Hematopoietic multipotent progenitor cell treated with erythropoietin and hydrocortisone succinate and interleukin-3 and kit ligand, for 6 days (in vitro differentiated cells): ENCODE measurements around the gene SIGLEC15.
"Not testable (repeated sequence)": the region's sequence is repeated elsewhere in the genome, so short reads cannot be mapped to it uniquely, and the experiment has no call there.

Experiments
- DNase-seq: peaks from one replicate; pipeline ENCODE4 v3.0.0-alpha.2; 2015

Gene SIGLEC15

DNA sequence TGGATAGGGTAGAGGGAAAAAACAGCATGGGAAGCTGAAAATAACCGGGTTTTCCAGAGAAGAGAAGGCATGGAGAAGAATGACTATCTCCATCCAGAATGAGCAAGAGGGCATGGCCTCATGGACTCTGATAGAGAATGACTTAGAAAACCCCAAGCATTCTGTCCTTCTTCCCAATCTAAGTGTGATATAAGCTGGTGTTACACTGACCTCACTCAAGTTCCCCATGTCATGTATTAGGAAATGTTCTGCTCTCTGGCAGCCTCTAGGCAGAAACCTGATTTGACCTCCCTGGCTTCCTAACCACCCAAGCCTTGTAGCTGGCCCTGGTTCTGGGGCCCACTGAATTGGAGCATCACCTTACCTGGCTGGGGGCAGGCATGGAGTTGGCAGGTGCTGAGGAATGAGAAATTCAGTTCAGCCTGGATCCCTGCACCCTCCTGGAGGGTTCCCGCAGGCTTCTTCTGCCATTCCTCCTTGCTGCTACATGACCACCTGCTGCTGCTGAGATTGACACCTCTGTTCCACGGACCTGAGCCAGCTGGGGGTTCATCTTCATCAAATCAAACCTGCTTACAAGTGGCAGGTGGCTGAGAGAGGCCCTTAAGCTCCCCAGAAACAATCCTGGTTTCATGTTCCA is 5.2 kb upstream of the SIGLEC15 start:
- no peak for DNase-seq

DNA sequence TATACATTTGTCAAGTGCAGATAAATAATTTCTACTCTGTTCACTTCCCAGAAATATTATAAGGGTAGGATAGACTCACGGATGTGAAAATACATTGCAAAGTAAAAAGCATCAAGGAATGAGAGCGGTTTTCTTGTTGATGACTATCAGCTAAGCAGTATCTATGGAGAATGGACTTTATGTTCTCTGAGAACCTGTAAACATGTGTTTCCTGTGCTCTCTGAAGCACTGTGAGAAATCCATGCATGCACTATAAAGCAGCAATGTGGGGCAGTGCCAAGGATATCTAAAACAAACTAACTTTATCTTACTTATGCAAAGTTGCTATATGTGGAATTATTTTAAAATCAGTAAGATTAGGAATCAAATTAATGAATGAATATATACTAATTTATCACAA is 4.4 kb upstream of the SIGLEC15 start:
- DNase-seq: no peak

DNA sequence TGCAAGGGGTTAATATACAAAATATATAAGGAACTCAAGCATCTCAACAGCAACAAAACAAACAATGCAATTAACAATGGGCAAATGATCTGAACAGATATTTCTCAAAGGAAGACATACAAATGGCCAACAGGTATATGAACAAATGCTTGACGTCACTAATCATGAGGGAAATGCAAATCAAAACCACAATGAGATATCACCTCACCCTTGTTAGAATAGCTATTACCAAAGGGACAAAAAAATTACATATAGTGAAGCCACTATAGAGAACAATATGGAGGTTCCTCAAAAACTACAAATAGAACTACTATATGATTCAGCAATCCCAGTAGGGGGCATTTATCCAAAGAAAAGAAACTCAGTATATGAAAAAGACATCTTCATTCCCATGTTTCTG is 3.8 kb upstream of the SIGLEC15 start:
- no peak for DNase-seq

GRCh38 chr18:45826084-45826483 is 609 bp downstream of the SIGLEC15 start:
- DNase-seq: no peak

- not testable (repeated sequence) for DNase-seq
Observed at GRCh38 chr18:45826716-45827115, 1.2 kb downstream of the SIGLEC15 start.

- peak; percentile 74 for DNase-seq
Observed at GRCh38 chr18:45828917-45829811, 3.7 kb downstream of the SIGLEC15 start.

GRCh38 chr18:45829855-45830254 is 4.4 kb downstream of the SIGLEC15 start:
- DNase-seq: no peak

DNA sequence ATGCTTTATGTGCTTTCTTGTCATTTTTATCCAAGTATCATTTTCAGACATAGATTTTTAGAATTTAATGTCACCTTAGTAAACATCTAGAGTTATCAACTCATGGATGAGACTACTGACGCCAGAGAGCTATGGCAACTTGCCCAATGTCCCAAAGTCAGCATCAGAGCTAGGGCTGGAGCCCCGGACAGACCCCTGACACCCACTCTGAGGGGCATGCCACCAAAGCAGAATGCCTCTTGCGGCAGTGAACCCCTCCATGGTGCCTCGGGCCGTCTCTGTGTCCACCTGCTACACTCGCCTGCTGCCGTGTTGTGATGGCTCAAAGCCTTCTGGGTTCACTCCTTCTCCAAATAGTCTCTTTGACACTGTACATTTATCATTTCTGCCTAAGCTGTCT is 5.4 kb downstream of the SIGLEC15 start:
- DNase-seq: no peak

GRCh38 chr18:45833846-45834245 is 8.4 kb downstream of the SIGLEC15 start:
- DNase-seq: no peak

GRCh38 chr18:45834306-45834705 is 8.8 kb downstream of the SIGLEC15 start:
- DNase-seq: peak; percentile 26

GRCh38 chr18:45835057-45835636 is 9.7 kb downstream of the SIGLEC15 start:
- peak; percentile 55 for DNase-seq

GRCh38 chr18:45836242-45837205 is 11.0 kb downstream of the SIGLEC15 start:
- peak; percentile 53 for DNase-seq

GRCh38 chr18:45837283-45838070 is 12.0 kb downstream of the SIGLEC15 start:
- DNase-seq: peak; percentile 82

GRCh38 chr18:45838302-45839070 is 13.0 kb downstream of the SIGLEC15 start:
- peak; percentile 25 for DNase-seq

- DNase-seq: peak; percentile 91
Observed at GRCh38 chr18:45839414-45840395, 14.2 kb downstream of the SIGLEC15 start.

DNA sequence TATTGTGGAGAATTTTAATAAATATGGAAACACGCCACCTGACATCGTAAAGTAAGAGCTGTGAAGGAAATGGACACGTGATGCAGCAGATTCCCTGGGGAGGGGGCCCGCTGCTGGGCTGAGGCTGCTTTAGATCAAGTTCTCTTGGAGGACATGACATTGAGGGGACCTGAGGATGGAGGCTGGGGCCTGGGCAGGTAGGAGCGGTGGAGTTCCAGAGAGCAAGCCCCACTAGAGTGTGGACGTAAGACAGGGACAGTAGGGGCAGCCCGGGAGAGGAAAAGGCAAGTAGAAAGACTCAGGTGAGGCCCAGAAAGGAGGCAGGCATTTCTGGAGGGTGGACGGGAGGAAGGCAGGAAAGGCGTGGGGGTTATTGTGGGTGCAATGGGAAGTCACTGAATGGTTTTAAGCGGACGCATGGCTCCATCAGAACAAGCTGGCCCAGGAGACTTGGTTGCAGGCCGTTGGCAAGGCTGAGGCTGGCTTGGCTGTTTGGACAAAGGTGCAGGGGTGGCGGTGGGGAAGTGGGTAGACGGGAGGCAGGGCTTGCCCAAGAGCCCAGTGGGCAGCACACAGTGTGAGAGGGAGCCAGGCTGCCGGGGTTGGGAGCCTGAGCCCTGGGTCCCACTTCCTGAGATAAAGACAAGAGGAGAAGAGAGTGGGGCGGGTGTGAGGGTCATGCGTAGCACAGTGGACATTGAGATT is 15.7 kb downstream of the SIGLEC15 start:
- no peak for DNase-seq

GRCh38 chr18:45841765-45842442 is 16.4 kb downstream of the SIGLEC15 start:
- DNase-seq: no peak

DNA sequence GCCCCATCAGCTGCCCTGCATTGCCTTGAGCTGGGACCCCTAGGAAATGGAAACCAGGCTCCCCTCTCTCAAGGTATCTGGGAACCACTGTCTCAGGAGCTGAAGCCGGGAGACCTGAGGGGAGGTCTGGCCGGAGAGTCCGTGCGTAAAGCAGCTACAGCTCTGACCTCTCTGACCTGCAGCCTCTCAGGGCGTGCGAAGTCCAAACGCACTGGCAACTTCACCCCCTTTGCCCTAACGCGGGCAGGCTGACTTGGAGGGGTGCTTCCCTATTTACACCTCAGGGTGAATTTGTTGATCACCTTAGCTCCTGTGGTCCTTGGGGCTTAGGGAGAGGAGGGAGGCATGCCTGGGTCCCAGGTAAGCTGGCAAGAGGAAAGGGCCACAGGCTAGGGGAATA is 17.5 kb downstream of the SIGLEC15 start:
- DNase-seq: no peak
